CD4-positive, alpha-beta T cell (primary cell): ENCODE measurements around the gene SLC1A7. TPM values are rescaled to one million over a fixed set of nuclear protein-coding genes. Genes with fewer than 3 reads are reported as not detected.

Experiments used
- ATAC-seq: fragments of 200-7000 bp; cut with Tn5 transposase; one replicate; pipeline ENCODE4 v1.10.0; 2022; ENCODE audit warnings: mild to moderate bottlenecking; ENCODE audit not compliant: poor library complexity
- CTCF ChIA-PET: fragments of 350-600 bp; sonication (Branson Sonifier 250); formaldehyde crosslinking; loops from one replicate; lab custom pipeline; 2021; ENCODE audit warnings: antibody characterized with exemption, inconsistent platforms; lab: Charles Lee
- POLR2A ChIA-PET: fragments of 350-600 bp; sonication (Branson Sonifier 250); formaldehyde crosslinking; loops from one replicate; lab custom pipeline; 2021; ENCODE audit warnings: antibody characterized with exemption, inconsistent platforms; lab: Charles Lee
- DNase-seq, 14 experiments: peaks; one replicate each; pipeline ENCODE4 v3.0.0-alpha.2; 2013 to 2020; ENCODE audit warnings: mixed read lengths in 2 of 14
- H3K27ac ChIP-seq, 2 donors: one replicate each; pipeline versions ENCODE4 v1.5.1 to v1.7.0; 2013; ENCODE audit warnings: low read length in 2 of 2, low read depth in 1 of 2, mild to moderate bottlenecking in 1 of 2
- H3K27me3 ChIP-seq, 2 experiments: 1 replicate in 1 of 2; 2 replicates in 1 of 2; pipeline versions ENCODE4 v1.6.1 to v1.7.0; 2013; ENCODE audit warnings: low read length in 2 of 2, control low read depth in 1 of 2, mild to moderate bottlenecking in 1 of 2, moderate library complexity in 1 of 2; ENCODE audit not compliant: insufficient read depth in 2 of 2, control insufficient read depth in 1 of 2
- H3K36me3 ChIP-seq: one replicate; pipeline ENCODE4 v1.6.1; 2013; ENCODE audit warnings: low read length, control low read depth; ENCODE audit not compliant: insufficient read depth
- H3K4me1 ChIP-seq: one replicate; pipeline ENCODE4 v1.6.1; 2013; ENCODE audit warnings: low read length, control low read depth; ENCODE audit not compliant: insufficient read depth
- H3K4me3 ChIP-seq: one replicate; pipeline ENCODE4 v1.5.1; 2013; ENCODE audit warnings: mild to moderate bottlenecking, low read length, moderate library complexity
- H3K9me3 ChIP-seq, 2 experiments: 1 replicate in 1 of 2; 2 replicates in 1 of 2; pipeline versions ENCODE4 v1.6.1 to v1.7.0; 2013; ENCODE audit warnings: low read length in 2 of 2, mild to moderate bottlenecking in 2 of 2, control low read depth in 1 of 2, moderate library complexity in 1 of 2; ENCODE audit not compliant: control insufficient read depth in 1 of 2, insufficient read depth in 1 of 2
- H3K27ac Mint-ChIP-seq: one replicate; pipeline ENCODE4 v1.8.0; 2020; ENCODE audit warnings: mixed read lengths
- H3K27me3 Mint-ChIP-seq: one replicate; pipeline ENCODE4 v1.8.0; 2021; ENCODE audit warnings: mixed read lengths
- H3K36me3 Mint-ChIP-seq: one replicate; pipeline ENCODE4 v1.8.0; 2021; ENCODE audit warnings: low read depth, mixed read lengths
- H3K4me1 Mint-ChIP-seq: one replicate; pipeline ENCODE4 v1.8.0; 2021; ENCODE audit warnings: low read depth, mixed read lengths
- H3K4me3 Mint-ChIP-seq: one replicate; pipeline ENCODE4 v1.8.0; 2020; ENCODE audit warnings: mild to moderate bottlenecking, mixed read lengths
- H3K9me3 Mint-ChIP-seq: one replicate; pipeline ENCODE4 v1.8.0; 2020; ENCODE audit warnings: mixed read lengths
- intact Hi-C, 2 experiments: fragments of 100-400 bp; cut with DNase I in 1 of 2; cut with micrococcal nuclease in 1 of 2; formaldehyde crosslinking; loops; one replicate each; pipeline versions ENCODE4 v1.15.1 to v1.9.0; 2023 to 2025; cut with DNase I, micrococcal nuclease
- total RNA-seq, 174 experiments: library from RNA in 2 of 174; stranded (reverse) in 2 of 174; gene quantifications; one replicate each; pipeline ENCODE4 v1.2.3 and lab custom pipeline; 2021 to 2026
- TF ChIP-seq, protein P1 (sequence below): fragments of 200-600 bp; IDR thresholded peaks from one replicate; pipeline ENCODE4 v1.8.0; 2022; ENCODE audit warnings: antibody characterized with exemption, mild to moderate bottlenecking

SLC1A7 gene
- total RNA-seq, 2 experiments from 2014 or later, result not detected

DNA sequence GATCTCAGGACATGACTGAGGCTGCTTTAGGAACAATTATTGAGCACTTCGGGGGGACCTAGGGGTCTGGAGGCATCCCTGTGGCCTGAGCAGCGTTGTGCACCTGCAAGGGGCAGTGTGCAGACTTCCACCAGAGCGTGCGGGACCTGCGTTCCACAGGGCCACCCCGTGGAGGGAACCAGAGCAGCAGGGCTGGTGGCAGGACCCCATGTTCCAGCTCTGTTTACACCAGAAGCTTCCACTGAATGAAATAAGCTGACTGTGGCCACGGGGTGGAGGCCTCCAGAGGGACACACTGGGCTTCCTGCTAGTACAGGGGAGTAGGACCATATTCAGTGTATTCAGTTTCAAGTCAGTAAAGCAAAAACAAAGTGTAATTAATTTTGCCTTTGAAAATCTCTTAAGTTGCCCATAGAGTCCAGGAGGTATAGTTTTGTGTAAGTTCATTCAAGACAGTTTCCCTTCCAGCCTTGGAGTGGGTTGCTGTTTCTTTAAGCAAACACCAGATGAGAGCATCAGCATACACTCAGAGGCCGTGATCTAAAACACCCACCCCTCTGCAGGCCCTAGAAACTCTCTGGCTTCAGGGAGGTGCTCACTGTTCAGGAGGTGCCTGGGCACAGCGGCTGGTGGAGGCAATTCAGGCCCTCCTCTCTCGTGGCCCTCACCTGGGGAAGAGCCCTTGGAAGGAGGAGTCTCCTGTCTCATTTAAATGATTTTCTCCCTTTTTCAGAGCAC lies 16.6 kb downstream of the SLC1A7 start:
- no peaks in the 10 kb centered on the region for H3K36me3 ChIP-seq
- no peaks in the 10 kb centered on the region for H3K27me3 Mint-ChIP-seq
- ATAC-seq, result no peak
- no peak overlapping the region for H3K4me3 Mint-ChIP-seq
- ChIA-PET CTCF (no interaction called here), POLR2A (no interaction called here)
- no peaks in the 10 kb centered on the region for H3K9me3 Mint-ChIP-seq
- H3K36me3 Mint-ChIP-seq, result no peaks in the 10 kb centered on the region
- no peak overlapping the region for H3K27ac Mint-ChIP-seq
- no peaks in the 10 kb centered on the region for H3K4me1 ChIP-seq
- intact Hi-C loops, result no loop called here
- no peaks in the 10 kb centered on the region for H3K4me1 Mint-ChIP-seq
- no peak overlapping the region for H3K4me3 ChIP-seq
- DNase-seq, result no peak
- TF ChIP-seq, protein P1, sequence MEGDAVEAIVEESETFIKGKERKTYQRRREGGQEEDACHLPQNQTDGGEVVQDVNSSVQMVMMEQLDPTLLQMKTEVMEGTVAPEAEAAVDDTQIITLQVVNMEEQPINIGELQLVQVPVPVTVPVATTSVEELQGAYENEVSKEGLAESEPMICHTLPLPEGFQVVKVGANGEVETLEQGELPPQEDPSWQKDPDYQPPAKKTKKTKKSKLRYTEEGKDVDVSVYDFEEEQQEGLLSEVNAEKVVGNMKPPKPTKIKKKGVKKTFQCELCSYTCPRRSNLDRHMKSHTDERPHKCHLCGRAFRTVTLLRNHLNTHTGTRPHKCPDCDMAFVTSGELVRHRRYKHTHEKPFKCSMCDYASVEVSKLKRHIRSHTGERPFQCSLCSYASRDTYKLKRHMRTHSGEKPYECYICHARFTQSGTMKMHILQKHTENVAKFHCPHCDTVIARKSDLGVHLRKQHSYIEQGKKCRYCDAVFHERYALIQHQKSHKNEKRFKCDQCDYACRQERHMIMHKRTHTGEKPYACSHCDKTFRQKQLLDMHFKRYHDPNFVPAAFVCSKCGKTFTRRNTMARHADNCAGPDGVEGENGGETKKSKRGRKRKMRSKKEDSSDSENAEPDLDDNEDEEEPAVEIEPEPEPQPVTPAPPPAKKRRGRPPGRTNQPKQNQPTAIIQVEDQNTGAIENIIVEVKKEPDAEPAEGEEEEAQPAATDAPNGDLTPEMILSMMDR, result no peak
- peaks cover 0 to 4% of the 10 kb centered on the region in 2 experiments for H3K9me3 ChIP-seq
- no peak overlapping the region for H3K27ac ChIP-seq
- no peaks in the 10 kb centered on the region for H3K27me3 ChIP-seq

GRCh38 chr1:53125122-53125521 lies 17.3 kb downstream of the SLC1A7 start:
- Mint-ChIP-seq H3K4me1 (no peaks in the 10 kb centered on the region), H3K36me3 (no peaks in the 10 kb centered on the region), H3K27ac (no peak overlapping the region), H3K9me3 (no peaks in the 10 kb centered on the region), H3K4me3 (no peak overlapping the region), H3K27me3 (no peaks in the 10 kb centered on the region)
- H3K27ac ChIP-seq, result no peak overlapping the region
- no peak for DNase-seq
- no peak overlapping the region for H3K4me3 ChIP-seq
- no peak for ATAC-seq
- ChIA-PET CTCF (no interaction called here), POLR2A (no interaction called here)
- TF ChIP-seq, protein P1, result no peak
- no peaks in the 10 kb centered on the region for H3K4me1 ChIP-seq
- intact Hi-C loops, result no loop called here
- no peaks in the 10 kb centered on the region for H3K27me3 ChIP-seq
- H3K9me3 ChIP-seq, result peaks cover 0 to 4% of the 10 kb centered on the region in 2 experiments
- H3K36me3 ChIP-seq, result no peaks in the 10 kb centered on the region

DNA sequence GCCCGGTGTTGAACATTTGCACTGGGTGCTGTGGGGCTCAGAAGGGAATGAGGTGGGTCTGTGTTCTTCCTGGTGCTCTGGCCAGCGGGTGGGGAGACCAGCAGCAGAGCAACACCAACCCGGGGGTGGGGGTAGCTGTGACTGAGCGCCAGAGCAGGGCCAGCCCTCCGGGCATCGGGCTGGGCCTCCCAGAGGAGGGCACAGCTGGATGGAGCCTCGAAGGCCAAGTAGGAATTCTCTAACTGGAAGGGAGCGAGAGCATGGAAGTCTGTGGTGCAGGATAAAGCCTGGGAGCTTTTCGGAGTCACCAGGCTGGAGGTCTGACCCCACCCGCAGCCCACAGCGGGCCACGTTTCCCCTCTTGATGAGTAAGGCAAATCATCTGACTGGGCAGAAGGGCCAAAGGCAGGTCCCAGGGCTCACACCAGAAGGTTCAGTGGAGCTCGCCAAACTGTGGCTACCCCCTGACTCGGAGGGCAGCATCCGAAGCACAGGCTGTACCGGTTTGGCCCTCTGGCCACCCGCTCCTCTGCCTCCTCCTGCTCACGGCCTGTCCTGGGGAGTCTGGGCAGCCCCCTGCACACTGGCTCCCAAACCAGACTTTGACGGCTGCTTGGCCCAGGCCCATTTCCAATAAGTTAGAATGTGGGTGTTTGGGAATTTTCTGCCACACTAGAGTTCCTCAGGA lies 18.8 kb downstream of the SLC1A7 start:
- no peak overlapping the region for H3K4me3 ChIP-seq
- no peaks in the 10 kb centered on the region for H3K27me3 Mint-ChIP-seq
- no peaks in the 10 kb centered on the region for H3K36me3 ChIP-seq
- ChIA-PET POLR2A (no interaction called here), CTCF (no interaction called here)
- no peak overlapping the region for H3K4me3 Mint-ChIP-seq
- peaks cover 0 to 3% of the 10 kb centered on the region in 2 experiments for H3K27me3 ChIP-seq
- ATAC-seq (no peak), DNase-seq (no peak)
- H3K9me3 Mint-ChIP-seq, result no peaks in the 10 kb centered on the region
- no peaks in the 10 kb centered on the region for H3K36me3 Mint-ChIP-seq
- H3K27ac Mint-ChIP-seq, result no peak overlapping the region
- TF ChIP-seq, protein P1, result no peak
- H3K4me1 ChIP-seq, result no peaks in the 10 kb centered on the region
- no peaks in the 10 kb centered on the region for H3K4me1 Mint-ChIP-seq
- H3K27ac ChIP-seq, result no peak overlapping the region
- intact Hi-C loops, result no loop called here
- peaks cover 0 to 4% of the 10 kb centered on the region in 2 experiments for H3K9me3 ChIP-seq
